HG02610 (cell line): ENCODE data around the gene SIAH1.
A peak's percentile ranks its signal among the peaks of the same experiment; 100 is the strongest.
"Not testable (repeated sequence)": the region's sequence is repeated elsewhere in the genome, so short reads cannot be mapped to it uniquely, and the experiment has no call there.

Source experiments
- ATAC-seq: cut with Tn5 transposase; IDR thresholded peaks from one replicate; pipeline ENCODE4 v1.9.1; 2021; ENCODE audit warnings: mild to moderate bottlenecking, moderate library complexity; ENCODE audit not compliant: unreplicated experiment

The SIAH1 gene

DNA sequence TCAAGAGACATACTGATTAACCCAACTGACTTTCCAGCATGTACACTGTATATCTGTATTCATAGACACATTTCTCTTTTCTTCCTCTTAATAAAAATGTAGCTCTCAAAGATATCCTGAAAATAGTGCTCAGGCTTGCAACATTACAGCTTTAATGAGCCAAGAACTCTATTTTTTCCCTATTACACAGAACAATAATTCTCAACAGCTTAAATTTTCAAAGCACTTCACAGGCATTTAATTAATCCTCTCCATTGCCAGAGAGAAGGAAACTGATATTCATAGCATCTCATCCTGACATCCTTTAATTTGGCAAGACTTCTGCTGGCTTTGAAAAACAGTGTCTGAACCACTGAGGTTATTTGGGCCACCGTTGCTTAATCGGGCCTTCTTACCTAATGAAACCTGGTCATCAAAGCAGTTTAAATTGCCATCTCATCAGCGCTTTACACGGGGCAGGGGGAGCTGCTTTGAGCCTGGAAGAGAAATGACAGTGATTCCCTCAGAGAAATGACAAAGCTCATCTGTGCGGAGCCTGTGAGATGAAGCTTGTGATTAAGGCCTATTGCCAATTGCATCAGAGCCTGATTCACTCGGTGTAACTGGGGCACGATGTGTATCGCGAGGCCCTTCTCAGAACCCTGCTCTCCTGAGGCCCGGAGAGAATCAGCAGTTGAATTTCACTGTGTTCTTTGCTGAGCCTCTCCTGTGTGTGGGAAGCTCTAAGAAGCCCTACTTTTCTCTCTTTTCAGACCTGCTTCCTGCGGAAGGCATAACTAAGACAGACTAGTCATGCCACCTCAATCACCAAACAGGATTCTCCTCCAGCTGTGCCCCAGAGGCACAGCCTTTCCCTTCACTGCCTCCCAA is 8.5 kb upstream of the SIAH1 start:
- no peak for ATAC-seq

DNA sequence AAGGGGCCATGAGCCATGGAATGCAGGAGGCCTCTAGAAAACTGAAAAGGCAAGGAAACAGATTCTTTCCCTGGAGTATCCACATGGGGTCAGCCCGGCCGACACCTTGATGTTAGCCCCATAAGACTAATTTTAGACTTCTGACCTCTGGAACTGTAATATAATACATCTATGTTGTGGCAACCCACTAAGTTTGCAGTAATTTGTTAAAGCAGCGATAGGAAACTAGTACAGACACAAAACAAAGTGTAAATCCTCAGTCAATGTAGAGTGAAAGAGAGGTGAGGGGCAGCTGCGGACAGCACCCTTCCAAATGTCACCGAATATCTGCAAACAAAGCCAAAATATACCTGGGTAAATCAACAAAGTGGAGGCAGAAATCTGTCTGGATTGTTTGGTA is 7.2 kb upstream of the SIAH1 start:
- no peak for ATAC-seq

DNA sequence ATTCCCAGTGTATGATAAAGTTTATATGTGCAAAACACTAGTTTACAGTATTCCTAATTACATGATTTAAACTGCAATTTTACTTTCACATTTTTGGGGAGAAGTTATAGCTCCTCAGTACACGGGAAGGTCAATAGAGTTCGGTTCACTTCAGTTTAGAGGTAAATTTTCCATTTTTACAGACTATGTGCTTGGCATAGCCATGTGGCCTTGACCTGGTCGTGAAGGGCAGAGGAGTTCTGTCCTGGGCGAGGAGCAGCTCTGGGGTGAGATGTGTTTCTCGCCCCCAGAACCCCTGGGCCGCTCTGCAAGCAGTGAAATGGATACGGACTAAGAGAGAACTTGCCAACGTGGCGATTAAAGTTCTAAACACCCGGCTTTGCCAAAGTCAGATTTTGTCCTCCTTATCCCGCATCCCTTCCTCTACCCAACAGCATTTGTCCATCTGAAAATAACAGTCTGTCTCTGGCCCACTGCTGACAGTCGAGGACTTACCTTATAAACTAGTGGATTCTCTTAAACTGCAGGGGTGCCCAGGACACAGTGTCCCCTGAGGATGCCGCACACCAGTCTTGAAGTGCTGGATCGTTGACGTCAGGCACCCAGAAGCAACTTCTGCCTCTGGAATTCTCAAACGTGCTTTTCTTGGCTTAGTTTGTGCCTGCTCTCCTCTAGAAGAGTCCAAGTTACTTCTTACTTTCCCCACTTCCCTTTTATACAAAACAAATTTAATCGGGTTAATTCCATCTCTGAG is 1.5 kb upstream of the SIAH1 start:
- no peak for ATAC-seq

DNA sequence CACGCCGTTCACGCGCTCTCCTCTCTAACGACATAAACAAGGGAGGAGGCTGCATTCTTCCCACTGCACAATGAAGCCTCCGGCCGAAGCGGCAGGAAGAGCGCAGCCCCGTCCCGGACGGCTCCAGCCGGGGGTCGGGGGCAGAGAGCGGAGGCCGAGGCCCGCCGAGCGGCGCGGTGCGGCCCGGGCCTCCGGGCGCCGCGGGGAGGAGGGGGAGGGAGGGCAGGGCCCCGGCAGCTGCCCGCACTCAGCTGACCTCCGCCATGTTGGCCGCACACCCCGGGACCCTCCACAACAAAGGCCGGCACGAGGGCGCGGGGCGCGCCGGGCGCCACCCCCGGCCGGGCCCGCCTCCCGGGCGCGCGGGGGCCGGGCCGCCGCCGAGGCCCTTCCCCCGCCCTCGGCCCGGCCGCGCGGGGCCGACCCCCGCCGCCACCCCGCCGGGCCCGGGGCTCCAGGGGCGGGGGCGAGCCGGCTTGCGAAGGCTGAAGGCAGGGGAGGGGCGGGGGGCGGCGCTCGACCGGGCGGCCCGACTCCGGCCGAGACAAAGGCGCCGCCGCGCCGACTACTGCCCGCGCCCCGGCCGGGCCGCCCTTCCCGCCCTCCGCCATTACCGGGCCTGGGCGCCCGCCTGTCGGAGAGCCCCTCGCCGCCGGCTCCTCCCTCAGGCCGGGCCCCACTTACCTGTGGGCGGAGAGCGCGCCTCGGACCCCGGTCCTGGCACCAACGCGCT is 527 bp downstream of the SIAH1 start:
- ATAC-seq = peak; percentile 56

DNA sequence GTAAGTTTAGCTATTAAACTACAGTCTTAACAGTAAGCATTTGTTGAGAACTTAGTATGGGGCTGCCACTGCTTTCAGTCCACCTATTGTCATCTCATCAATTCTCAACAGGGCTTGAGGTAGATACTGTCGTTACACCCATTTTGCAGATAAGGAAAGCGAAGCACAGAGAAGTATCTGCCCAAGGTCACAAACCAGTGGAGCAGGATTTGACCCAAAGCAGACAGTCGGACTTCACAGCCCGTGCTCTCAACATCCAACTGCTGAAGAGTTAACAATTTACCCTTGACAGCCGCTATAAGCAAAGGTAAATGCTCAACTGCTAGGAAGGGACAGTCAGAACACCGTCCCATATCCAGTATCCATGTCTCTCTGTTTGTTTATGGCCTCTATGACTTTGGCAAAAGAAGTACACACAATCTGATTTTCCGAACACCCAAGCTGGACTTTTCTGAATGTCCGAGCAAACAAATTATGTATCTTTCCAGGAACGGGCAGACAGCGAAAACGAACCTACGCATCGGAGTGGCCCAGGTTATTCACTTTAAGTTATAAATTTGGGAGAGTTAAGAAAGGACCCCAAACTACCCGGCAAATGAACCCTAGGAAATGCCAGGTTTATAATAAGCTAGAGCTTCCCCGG is 1.2 kb downstream of the SIAH1 start:
- no peak for ATAC-seq

GRCh38 chr16:48383009-48383876 is 2.0 kb downstream of the SIAH1 start:
- ATAC-seq = no peak

- no peak for ATAC-seq
These were observed 3.1 kb downstream of the SIAH1 start for GRCh38 chr16:48382131-48382530.

- no peak for ATAC-seq
These were observed 4.0 kb downstream of the SIAH1 start for GRCh38 chr16:48381201-48381600.

DNA sequence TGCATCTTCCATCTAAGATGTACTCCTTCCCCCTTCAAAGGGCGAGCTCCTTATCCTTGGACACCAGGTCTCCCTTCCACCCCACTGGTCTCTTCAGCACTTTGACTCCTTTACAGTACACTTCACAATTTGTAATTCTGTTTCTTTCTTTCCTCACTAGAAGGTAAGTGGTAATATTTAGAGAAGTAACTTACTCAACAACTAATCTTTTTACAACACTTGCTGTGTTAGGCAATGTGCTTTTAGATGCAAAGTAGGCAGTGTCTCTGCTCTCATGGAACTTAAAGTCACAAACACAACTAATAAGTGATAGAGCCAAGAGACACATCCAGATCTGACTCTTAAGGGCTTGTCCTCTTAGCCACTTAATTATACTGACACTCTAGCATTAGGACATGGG is 6.4 kb downstream of the SIAH1 start:
- ATAC-seq = no peak

- no peak for ATAC-seq
These were observed 6.9 kb downstream of the SIAH1 start for GRCh38 chr16:48378276-48378675.

DNA sequence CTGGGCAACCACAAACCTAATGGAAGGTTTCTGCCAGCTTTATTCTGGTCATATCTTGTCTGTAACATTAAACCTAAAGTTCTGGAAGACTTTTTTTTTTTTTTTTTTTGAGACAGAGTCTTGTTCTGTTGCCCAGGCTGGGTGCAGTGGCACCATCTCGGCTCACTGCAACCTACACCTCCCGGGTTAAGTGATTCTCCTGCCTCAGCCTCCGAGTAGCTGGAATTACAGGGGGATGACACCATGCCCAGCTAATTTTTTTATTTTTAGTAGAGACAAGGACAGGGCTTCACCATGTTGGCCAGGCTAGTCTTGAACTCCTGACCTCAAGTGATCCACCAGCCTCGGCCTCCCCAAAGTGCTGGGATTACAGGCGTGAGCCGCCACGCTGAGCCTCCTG is 7.9 kb downstream of the SIAH1 start:
- not testable (repeated sequence) for ATAC-seq

- ATAC-seq = no peak
These were observed 11.0 kb downstream of the SIAH1 start for GRCh38 chr16:48374255-48374654.

DNA sequence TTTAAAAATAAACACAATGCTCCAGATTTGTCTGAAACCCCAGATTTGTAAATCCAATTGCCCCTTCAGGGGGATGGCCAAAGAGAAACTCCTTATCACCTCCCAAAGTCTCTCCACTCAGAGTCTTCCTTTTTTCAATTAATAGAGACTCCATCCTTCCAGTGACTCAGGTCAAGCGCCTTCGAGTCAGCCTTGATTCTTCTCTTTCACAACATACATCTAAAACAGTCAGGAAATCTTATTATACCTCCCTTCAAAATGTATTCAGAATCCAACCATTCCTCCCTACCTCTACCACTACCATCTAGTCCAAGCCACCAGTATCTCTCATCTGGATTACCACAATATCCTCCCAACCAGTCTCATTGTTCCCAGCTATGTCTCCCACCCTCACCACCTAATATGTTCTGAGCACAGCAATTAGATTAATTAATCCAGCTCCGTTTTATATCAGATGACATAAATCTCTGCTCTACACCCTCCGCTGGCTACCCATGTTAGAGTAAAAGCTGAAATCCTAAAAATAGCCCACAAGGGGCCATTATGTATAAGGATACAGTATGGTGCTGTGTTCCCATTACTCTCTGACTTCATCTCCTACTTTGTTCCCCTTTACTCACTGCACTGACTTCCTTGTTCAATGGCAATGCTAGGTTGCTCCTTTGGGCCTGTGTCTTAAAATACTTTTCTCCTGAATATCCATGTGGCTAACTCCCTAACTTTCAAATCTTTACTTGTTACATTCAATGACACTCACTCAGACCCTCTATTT is 11.8 kb downstream of the SIAH1 start:
- no peak for ATAC-seq

- ATAC-seq = no peak
These were observed 12.5 kb downstream of the SIAH1 start for GRCh38 chr16:48372744-48373143.

DNA sequence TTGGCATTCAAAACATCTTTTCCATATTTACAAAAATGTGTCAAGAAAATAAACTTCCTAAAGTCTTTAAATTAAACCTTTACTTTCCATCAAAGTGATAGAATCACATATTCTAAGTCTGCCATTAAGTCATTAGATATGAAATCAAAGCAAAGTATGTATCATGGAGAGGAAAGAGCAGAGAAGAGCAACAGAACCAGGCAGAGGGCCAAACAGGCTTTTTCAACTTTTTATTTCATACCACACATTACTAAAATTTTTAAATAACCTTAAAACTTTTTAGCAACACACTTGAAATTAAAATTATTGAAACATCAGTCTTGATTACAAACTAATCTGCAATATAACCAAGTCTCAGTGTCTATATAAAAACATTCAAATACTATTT is 13.8 kb downstream of the SIAH1 start:
- no peak for ATAC-seq

DNA sequence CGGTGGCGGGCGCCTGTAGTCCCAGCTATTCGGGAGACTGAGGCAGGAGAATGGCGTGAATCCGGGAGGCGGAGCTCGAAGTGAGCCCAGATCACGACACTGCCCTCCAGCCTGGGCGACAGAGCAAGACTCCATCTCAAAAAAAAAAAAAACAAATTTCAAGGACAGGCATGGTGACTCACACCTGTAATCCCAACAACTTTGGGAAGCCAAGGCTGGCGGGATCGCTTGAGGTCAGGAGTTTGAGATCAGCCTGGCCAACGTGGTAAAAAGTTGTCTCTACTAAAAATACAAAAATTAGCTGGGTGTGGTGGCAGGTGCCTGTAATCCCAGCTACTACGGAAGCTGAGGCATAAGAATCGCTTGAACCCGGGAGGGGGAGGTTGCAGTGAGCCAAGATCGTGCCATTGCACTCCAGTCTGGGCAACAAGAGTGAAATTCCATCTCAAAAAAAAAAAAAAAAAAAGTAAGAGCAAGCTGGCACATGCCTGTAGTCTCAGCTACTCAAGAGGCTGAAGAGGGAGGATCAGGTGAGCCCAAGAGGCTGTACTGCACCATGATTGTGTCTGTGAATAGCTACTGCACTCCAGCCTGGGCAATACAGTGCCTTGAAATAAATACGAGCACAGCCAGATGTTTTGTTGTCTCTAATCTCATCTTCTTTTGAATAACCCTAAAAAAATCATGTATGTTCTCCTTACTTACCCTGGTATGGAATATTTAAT is 14.4 kb downstream of the SIAH1 start:
- not testable (repeated sequence) for ATAC-seq

GRCh38 chr16:48370229-48370628 is 15.0 kb downstream of the SIAH1 start:
- ATAC-seq = no peak

DNA sequence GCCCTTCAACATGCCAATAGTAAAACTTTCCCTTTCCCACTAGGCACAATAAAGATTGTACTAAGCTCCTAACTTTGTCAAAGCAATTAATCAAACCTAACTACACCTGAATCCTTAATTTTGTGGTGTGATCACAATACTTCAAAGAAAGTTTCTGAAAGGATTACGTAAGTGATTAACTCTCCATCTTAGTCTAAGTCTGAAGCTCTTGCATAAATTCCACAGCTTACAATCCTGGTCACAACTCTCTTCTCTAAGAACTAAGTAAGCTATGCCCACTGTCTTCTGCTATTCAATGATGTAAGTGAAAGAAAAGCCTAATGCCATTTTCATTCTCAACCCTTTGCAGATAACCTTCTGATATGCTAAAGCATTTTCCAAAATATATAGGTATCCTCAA is 15.4 kb downstream of the SIAH1 start:
- no peak for ATAC-seq
